NCI-H2227 (cell line): ENCODE results near the gene RGL3.
A peak's percentile ranks its signal among the peaks of the same experiment; 100 is the strongest.
"Not testable (repeated sequence)": the region's sequence is repeated elsewhere in the genome, so short reads cannot be mapped to it uniquely, and the experiment has no call there.

Experiments
- DNase-seq: peaks from one replicate; lab custom pipeline; 2025; ENCODE audit not compliant: unreplicated experiment; lab: John Stamatoyannopoulos, UW

RGL3 gene

GRCh38 chr19:11363881-11364280, 55.2 kb downstream of the RGL3 start:
- DNase-seq: no peak

- no peak for DNase-seq
Measured at GRCh38 chr19:11361771-11362731, 57.1 kb downstream of the RGL3 start.

- DNase-seq: no peak
Measured at GRCh38 chr19:11361037-11361770, 57.9 kb downstream of the RGL3 start.

- DNase-seq: no peak
Measured at GRCh38 chr19:11359421-11359820, 59.7 kb downstream of the RGL3 start.

- DNase-seq: no peak
Measured at GRCh38 chr19:11356676-11357550, 62.2 kb downstream of the RGL3 start.

GRCh38 chr19:11356074-11356397, 63.1 kb downstream of the RGL3 start:
- no peak for DNase-seq

GRCh38 chr19:11355160-11356073, 63.7 kb downstream of the RGL3 start, which contains the start of gene PLPPR2:
PLPPR2 (plus strand) TSS chr19:11355432; CDS start chr19:11357674, 2,242 bp downstream.
- DNase-seq: peak; percentile 92

- not testable (repeated sequence) for DNase-seq
Measured at GRCh38 chr19:11354102-11354501, 65.0 kb downstream of the RGL3 start.

GRCh38 chr19:11349171-11349570, 69.9 kb downstream of the RGL3 start:
- no peak for DNase-seq

- DNase-seq: no peak
Measured at GRCh38 chr19:11347546-11348039, 71.5 kb downstream of the RGL3 start.

GRCh38 chr19:11346104-11346940, 72.8 kb downstream of the RGL3 start, which contains the start of the genes CCDC159 and TMEM205:
CCDC159 (plus strand) TSS chr19:11346519; CDS start chr19:11346607, 88 bp downstream.
TMEM205 (minus strand) TSS chr19:11346268; CDS start chr19:11345619, 649 bp downstream.
- DNase-seq: peak; percentile 98

- DNase-seq: no peak
Measured at GRCh38 chr19:11345122-11345803, 73.9 kb downstream of the RGL3 start.
